ENCODE measurements around the gene F10. TPM values are rescaled to one million over a fixed set of nuclear protein-coding genes. Genes with fewer than 3 reads are reported as not detected.
A peak's percentile ranks its signal among the peaks of the same experiment; 100 is the strongest.

The F10 gene
- total and polyA plus RNA-seq, 2 of the 13 experiments (the other 11 are each of a cell fraction or from before 2014, with no cell fraction given) = 58.4 to 237 TPM

- TF ChIP-seq AGO2 (optimal IDR thresholded peaks at IDR 0.05; ENCODE audit: low read depth, low read length) (peak; percentile 6), ZNF451 (CRISPR knock-in tag; IDR thresholded peaks at IDR 0.05) (no peak), ZNF335 (CRISPR knock-in tag; IDR thresholded peaks at IDR 0.05) (no peak)
- in situ Hi-C loops (cut with HindIII; ENCODE audit: extremely low pct_ligation_motif_present, low pct_unique_long_range_greater_than_20kb) = no loop called here
- intact Hi-C loops (cut with micrococcal nuclease; ENCODE audit: unreplicated experiment) = no loop called here
Observed at GRCh38 chr13:113076681-113077401, 45.8 kb upstream of the F10 start.

DNA sequence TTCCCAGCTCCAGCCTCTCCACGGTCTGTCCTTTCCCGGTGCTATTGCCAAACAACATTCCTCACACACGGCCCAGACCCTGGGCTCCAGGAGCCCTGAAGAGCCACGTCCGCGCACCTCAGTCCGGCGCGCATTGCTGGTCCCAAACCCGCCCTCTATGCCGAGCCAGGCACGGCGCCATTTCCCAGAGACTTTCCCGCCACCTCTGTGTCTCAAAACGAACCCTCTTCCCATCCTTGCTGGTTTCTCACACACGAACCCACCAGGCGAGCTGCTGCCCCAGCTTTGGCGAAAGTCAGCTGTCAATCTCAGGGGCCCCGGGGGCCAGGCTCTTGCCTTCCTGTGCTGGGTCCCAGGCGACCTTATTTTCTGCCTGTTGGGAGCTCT, 45.0 kb upstream of the F10 start:
- Histone ChIP-seq H2AFZ (ENCODE audit: low read length) (no peak overlapping the region), H3K4me2 (ENCODE audit: low read depth, low read length) (no peak overlapping the region), H3K27me3 (ENCODE audit: control insufficient read depth in 1 of 2, insufficient read depth in 2 of 2, low read length in 2 of 2) (no peaks in the 10 kb centered on the region), H4K20me1 (ENCODE audit: insufficient read depth, low read length) (no peaks in the 10 kb centered on the region), H3K9ac (ENCODE audit: insufficient read depth, low read depth, low read length) (no peak overlapping the region), H3K79me2 (ENCODE audit: insufficient read depth, low read length) (no peaks in the 10 kb centered on the region), H3K36me3 (replicated peaks in 1 of 2; ENCODE audit: control insufficient read depth in 1 of 2, insufficient read depth in 2 of 2, low read length in 2 of 2) (peaks cover 15 to 46% of the 10 kb centered on the region in 2 experiments; a peak in 4 of 5 replicates), H3K4me1 (ENCODE audit: insufficient read depth, low read length) (no peaks in the 10 kb centered on the region), H3K27ac (ENCODE audit: extremely low read length, insufficient read depth, low read length) (no peak overlapping the region), H3K9me3 (ENCODE audit: low read length) (no peaks in the 10 kb centered on the region), H3K4me3 (replicated peaks in 1 of 3; ENCODE audit: insufficient read depth in 1 of 3, low read depth in 2 of 3, low read length in 3 of 3) (no peak overlapping the region)
- CTCF ChIA-PET (ENCODE audit: low intra/inter-chr PET ratio, low total read pairs) = no interaction called here
- FAIRE-seq (no peak), ATAC-seq (no peak), DNase-seq (ENCODE audit: low spot score) (no peak)
- no TSS peak for BruUV-seq (replicated peaks)
- POLR2A ChIA-PET = no interaction called here
- TF ChIP-seq, protein P1, sequence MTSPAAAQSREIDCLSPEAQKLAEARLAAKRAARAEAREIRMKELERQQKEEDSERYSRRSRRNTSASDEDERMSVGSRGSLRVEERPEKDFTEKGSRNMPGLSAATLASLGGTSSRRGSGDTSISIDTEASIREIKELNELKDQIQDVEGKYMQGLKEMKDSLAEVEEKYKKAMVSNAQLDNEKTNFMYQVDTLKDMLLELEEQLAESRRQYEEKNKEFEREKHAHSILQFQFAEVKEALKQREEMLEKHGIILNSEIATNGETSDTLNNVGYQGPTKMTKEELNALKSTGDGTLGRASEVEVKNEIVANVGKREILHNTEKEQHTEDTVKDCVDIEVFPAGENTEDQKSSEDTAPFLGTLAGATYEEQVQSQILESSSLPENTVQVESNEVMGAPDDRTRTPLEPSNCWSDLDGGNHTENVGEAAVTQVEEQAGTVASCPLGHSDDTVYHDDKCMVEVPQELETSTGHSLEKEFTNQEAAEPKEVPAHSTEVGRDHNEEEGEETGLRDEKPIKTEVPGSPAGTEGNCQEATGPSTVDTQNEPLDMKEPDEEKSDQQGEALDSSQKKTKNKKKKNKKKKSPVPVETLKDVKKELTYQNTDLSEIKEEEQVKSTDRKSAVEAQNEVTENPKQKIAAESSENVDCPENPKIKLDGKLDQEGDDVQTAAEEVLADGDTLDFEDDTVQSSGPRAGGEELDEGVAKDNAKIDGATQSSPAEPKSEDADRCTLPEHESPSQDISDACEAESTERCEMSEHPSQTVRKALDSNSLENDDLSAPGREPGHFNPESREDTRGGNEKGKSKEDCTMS (CRISPR knock-in tag; conservative IDR thresholded peaks at IDR 0.05) = no peak
- in situ Hi-C loops (cut with HindIII; ENCODE audit: extremely low pct_ligation_motif_present, low pct_unique_long_range_greater_than_20kb) (no loop called here), intact Hi-C loops (cut with micrococcal nuclease; ENCODE audit: unreplicated experiment) (no loop called here)
- WGBS (ENCODE audit: low lambda C conversion rate) = 93% methylated on average over 20 of the region's 20 CpGs

More at GRCh38 chr13:113076681-113077401, 45.8 kb upstream of the F10 start:
- ATAC-seq = no peak
- H3K9ac ChIP-seq (ENCODE audit: insufficient read depth, low read depth, low read length) = no peak overlapping the region
- H3K4me2 ChIP-seq (ENCODE audit: low read depth, low read length) = no peak overlapping the region
- no peak overlapping the region for H3K27ac ChIP-seq (ENCODE audit: extremely low read length, insufficient read depth, low read length)
- peaks cover 15 to 51% of the 10 kb centered on the region in 2 experiments; a peak in 4 of 5 replicates for H3K36me3 ChIP-seq (replicated peaks in 1 of 2; ENCODE audit: control insufficient read depth in 1 of 2, insufficient read depth in 2 of 2, low read length in 2 of 2)
- H2AFZ ChIP-seq (ENCODE audit: low read length) = no peak overlapping the region
- POLR2A ChIA-PET = no interaction called here
- H3K27me3 ChIP-seq (ENCODE audit: control insufficient read depth in 1 of 2, insufficient read depth in 2 of 2, low read length in 2 of 2) = no peaks in the 10 kb centered on the region
- FAIRE-seq = no peak
- CTCF ChIA-PET (ENCODE audit: low intra/inter-chr PET ratio, low total read pairs) = no interaction called here
- 100% methylated on average over 13 of the region's 39 CpGs for WGBS (ENCODE audit: low lambda C conversion rate)
- H3K4me1 ChIP-seq (ENCODE audit: insufficient read depth, low read length) = no peaks in the 10 kb centered on the region
- DNase-seq (ENCODE audit: low spot score) = no peak
- H4K20me1 ChIP-seq (ENCODE audit: insufficient read depth, low read length) = no peaks in the 10 kb centered on the region
- no peaks in the 10 kb centered on the region for H3K79me2 ChIP-seq (ENCODE audit: insufficient read depth, low read length)
- H3K4me3 ChIP-seq (replicated peaks in 1 of 3; ENCODE audit: insufficient read depth in 1 of 3, low read depth in 2 of 3, low read length in 3 of 3) = no peak overlapping the region
- no TSS peak for BruUV-seq (replicated peaks)
- H3K9me3 ChIP-seq (ENCODE audit: low read length) = no peaks in the 10 kb centered on the region
